Hematopoietic multipotent progenitor cell (in vitro differentiated cells): ENCODE results near the gene LPAR6. TPM values are rescaled to one million over a fixed set of nuclear protein-coding genes. Genes with fewer than 3 reads are reported as not detected.

Experiments
- DNase-seq, 3 donors: peaks; one replicate each; pipeline ENCODE4 v3.0.0-alpha.2; 2011 to 2015; ENCODE audit warnings: low read depth in 2 of 3, low spot score in 2 of 3
- small RNA-seq: library from RNA; depleted of rRNA; stranded (forward); fragments of <200 nt; gene quantifications from one replicate; pipeline ENCODE3, GENCODE V24; 2012
- total RNA-seq: library from RNA; depleted of rRNA; stranded (reverse); fragments of >200 nt; gene quantifications from one replicate; pipeline ENCODE4 v1.2.3, GENCODE V29; 2012

LPAR6 gene
- total RNA-seq, 1 donor, result 4.6 TPM

GRCh38 chr13:48377857-48378256, 35.1 kb downstream of the LPAR6 start:
- no peak for DNase-seq

- no peak for DNase-seq
Observed at GRCh38 chr13:48370815-48371214, 42.1 kb downstream of the LPAR6 start.

- DNase-seq, result no peak
Observed at GRCh38 chr13:48369988-48370387, 42.9 kb downstream of the LPAR6 start.

Small RNA genes within 50 kb of the gene (small RNA-seq; reads per million reads assigned to genes)
- not detected for gene RF00017

Other genes with a start within 250 kb of the LPAR6 start
- gene ITM2B, start 179.9 kb downstream of the LPAR6 start, total RNA-seq, result 54.9 TPM
- 8.3 TPM for gene RB1, start 109.4 kb downstream of the LPAR6 start, total RNA-seq
- 3.5 TPM for gene RCBTB2, start 120.0 kb upstream of the LPAR6 start, total RNA-seq
- 9.7 TPM for gene CYSLTR2, start 240.8 kb upstream of the LPAR6 start, total RNA-seq